Caco-2 (cell line): Measurements from ENCODE around the gene TMEM42. TPM values are rescaled to one million over a fixed set of nuclear protein-coding genes. Genes with fewer than 3 reads are reported as not detected.

ENCODE experiments used
- BruUV-seq: library from RNA; stranded (reverse); fragments of 400-500 nt; replicated peaks from 2 replicates; lab custom pipeline; 2021; lab: Mats Ljungman, UMichigan
- CTCF ChIA-PET: fragments of 300-600 bp; sonication (Branson Sonifier 250); formaldehyde crosslinking; loops from one replicate; lab custom pipeline; 2022; ENCODE audit warnings: antibody characterized with exemption; lab: Charles Lee
- POLR2A ChIA-PET: fragments of 300-600 bp; sonication (Branson Sonifier 250); formaldehyde crosslinking; loops from one replicate; lab custom pipeline; 2022; ENCODE audit warnings: antibody characterized with exemption; lab: Charles Lee
- DNase-seq, 2 experiments: peaks; one replicate each; pipeline versions ENCODE4 v3.0.0 to v3.0.0-alpha.2; 2020 to 2022
- H3K27me3 ChIP-seq: replicated peaks from 2 replicates; pipeline ENCODE4 v1.6.0; 2011; ENCODE audit warnings: low read length; ENCODE audit not compliant: control insufficient read depth, insufficient read depth
- H3K36me3 ChIP-seq: 2 replicates; pipeline ENCODE4 v1.5.1; 2011; ENCODE audit warnings: low read length; ENCODE audit not compliant: control insufficient read depth, insufficient read depth
- H3K4me1 ChIP-seq: fragments of 250-450 bp; sonication (Bioruptor Pico); 2 replicates; pipeline ENCODE4 v1.5.1; 2020; ENCODE audit warnings: mild to moderate bottlenecking
- H3K4me3 ChIP-seq: 2 replicates; pipeline ENCODE4 v1.5.1; 2011; ENCODE audit warnings: low read depth, mild to moderate bottlenecking, control low read depth, low read length
- H3K9me3 ChIP-seq: fragments of 250-450 bp; sonication (Bioruptor Pico); 2 replicates; pipeline ENCODE4 v1.5.1; 2020; ENCODE audit warnings: mild to moderate bottlenecking, moderate library complexity
- H3K27ac Mint-ChIP-seq: one replicate; pipeline ENCODE4 v1.8.0; 2022; ENCODE audit warnings: mixed read lengths; ENCODE audit not compliant: unreplicated experiment
- H3K27me3 Mint-ChIP-seq: one replicate; pipeline ENCODE4 v1.8.0; 2022; ENCODE audit warnings: mixed read lengths; ENCODE audit not compliant: insufficient read depth, unreplicated experiment
- H3K36me3 Mint-ChIP-seq: one replicate; pipeline ENCODE4 v1.8.0; 2022; ENCODE audit warnings: mild to moderate bottlenecking, mixed read lengths; ENCODE audit not compliant: insufficient read depth, unreplicated experiment
- H3K4me1 Mint-ChIP-seq: one replicate; pipeline ENCODE4 v1.8.0; 2022; ENCODE audit warnings: low read depth, mixed read lengths; ENCODE audit not compliant: unreplicated experiment
- H3K4me3 Mint-ChIP-seq: one replicate; pipeline ENCODE4 v1.8.0; 2022; ENCODE audit warnings: mild to moderate bottlenecking, moderate library complexity, mixed read lengths; ENCODE audit not compliant: unreplicated experiment
- H3K9me3 Mint-ChIP-seq: one replicate; pipeline ENCODE4 v1.8.0; 2022; ENCODE audit warnings: mixed read lengths; ENCODE audit not compliant: unreplicated experiment
- CTCF ChIP-seq, 2 experiments: fragments of 200-600 bp in 1 of 2; IDR thresholded peaks; 1 replicate in 1 of 2; 2 replicates in 1 of 2; pipeline versions ENCODE4 v1.5.1 to v1.8.0; 2011 to 2022; ENCODE audit warnings: antibody characterized with exemption in 1 of 2, control low read depth in 1 of 2, inconsistent platforms in 1 of 2, low read depth in 1 of 2, low read length in 1 of 2, mild to moderate bottlenecking in 1 of 2, moderate library complexity in 1 of 2; ENCODE audit not compliant: insufficient read depth in 1 of 2, severe bottlenecking in 1 of 2, unreplicated experiment in 1 of 2
- intact Hi-C: fragments of 100-400 bp; cut with micrococcal nuclease; formaldehyde crosslinking; loops from one replicate; pipeline ENCODE4 v1.10.0; 2022; ENCODE audit not compliant: unreplicated experiment
- total RNA-seq: library from RNA; stranded (reverse); gene quantifications from 2 replicates; pipeline ENCODE4 v1.2.3, GENCODE V29; 2022

TMEM42 gene
- total RNA-seq, 1 experiment from 2014 or later: 8.8 TPM

- intact Hi-C loops: no loop called here
- no peaks in the 10 kb centered on the region for H3K4me1 Mint-ChIP-seq
- H3K4me3 ChIP-seq: no peak overlapping the region
- no peaks in the 10 kb centered on the region for H3K36me3 ChIP-seq
- peaks cover 19% of the 10 kb centered on the region for H3K9me3 Mint-ChIP-seq
- H3K27me3 ChIP-seq: no peaks in the 10 kb centered on the region
- no TSS peak for BruUV-seq
- no peak overlapping the region for H3K4me3 Mint-ChIP-seq
- H3K4me1 ChIP-seq: no peaks in the 10 kb centered on the region
- no peaks in the 10 kb centered on the region for H3K27me3 Mint-ChIP-seq
- H3K36me3 Mint-ChIP-seq: peaks cover 31% of the 10 kb centered on the region
- DNase-seq: no peak
- H3K9me3 ChIP-seq: peaks cover 10% of the 10 kb centered on the region
- H3K27ac Mint-ChIP-seq: no peak overlapping the region
- ChIA-PET POLR2A (interaction anchor here (0.6 kb wide), 1 partner anchor 83 kb away, joined by 4 read pairs; no protein-coding TSS in a partner anchor), CTCF (no interaction called here)
- no peak for TF ChIP-seq CTCF (IDR thresholded peaks at IDR 0.05; ENCODE audit: insufficient read depth in 1 of 2, low read depth in 1 of 2, low read length in 1 of 2, severe bottlenecking in 1 of 2, unreplicated experiment in 1 of 2)
These were observed 29.7 kb upstream of the TMEM42 start for GRCh38 chr3:44832032-44832431.

GRCh38 chr3:44832965-44833364, 28.7 kb upstream of the TMEM42 start:
- H3K36me3 Mint-ChIP-seq: peaks cover 31% of the 10 kb centered on the region
- CTCF ChIA-PET: no interaction called here
- TF ChIP-seq CTCF (IDR thresholded peaks at IDR 0.05; ENCODE audit: insufficient read depth in 1 of 2, low read depth in 1 of 2, low read length in 1 of 2, severe bottlenecking in 1 of 2, unreplicated experiment in 1 of 2): no peak
- Histone ChIP-seq H3K4me1 (no peaks in the 10 kb centered on the region), H3K9me3 (peaks cover 10% of the 10 kb centered on the region), H3K4me3 (no peak overlapping the region), H3K36me3 (no peaks in the 10 kb centered on the region), H3K27me3 (no peaks in the 10 kb centered on the region)
- intact Hi-C loops: no loop called here
- H3K9me3 Mint-ChIP-seq: peaks cover 20% of the 10 kb centered on the region
- no peak for DNase-seq
- H3K27me3 Mint-ChIP-seq: no peaks in the 10 kb centered on the region
- H3K4me1 Mint-ChIP-seq: no peaks in the 10 kb centered on the region
- no peak overlapping the region for H3K4me3 Mint-ChIP-seq
- POLR2A ChIA-PET: no interaction called here
- BruUV-seq: no TSS peak
- H3K27ac Mint-ChIP-seq: no peak overlapping the region

GRCh38 chr3:44833394-44833793, 28.3 kb upstream of the TMEM42 start:
- no peak overlapping the region for H3K4me3 ChIP-seq
- Mint-ChIP-seq H3K4me3 (no peak overlapping the region), H3K9me3 (peaks cover 20% of the 10 kb centered on the region), H3K36me3 (peaks cover 34% of the 10 kb centered on the region), H3K27me3 (no peaks in the 10 kb centered on the region), H3K4me1 (no peaks in the 10 kb centered on the region), H3K27ac (no peak overlapping the region)
- no peaks in the 10 kb centered on the region for H3K4me1 ChIP-seq
- no TSS peak for BruUV-seq
- no peaks in the 10 kb centered on the region for H3K27me3 ChIP-seq
- CTCF ChIA-PET: no interaction called here
- POLR2A ChIA-PET: no interaction called here
- peaks cover 10% of the 10 kb centered on the region for H3K9me3 ChIP-seq
- no peak for DNase-seq
- H3K36me3 ChIP-seq: no peaks in the 10 kb centered on the region
- intact Hi-C loops: no loop called here
- no peak for TF ChIP-seq CTCF (IDR thresholded peaks at IDR 0.05; ENCODE audit: insufficient read depth in 1 of 2, low read depth in 1 of 2, low read length in 1 of 2, severe bottlenecking in 1 of 2, unreplicated experiment in 1 of 2)
